GM19467 (cell line): ENCODE results near the gene RARRES1.

Experiments
- ATAC-seq: cut with Tn5 transposase; IDR thresholded peaks from one replicate; pipeline ENCODE4 v1.9.1; 2021; ENCODE audit warnings: mild to moderate bottlenecking, moderate library complexity; ENCODE audit not compliant: unreplicated experiment

RARRES1 gene

DNA sequence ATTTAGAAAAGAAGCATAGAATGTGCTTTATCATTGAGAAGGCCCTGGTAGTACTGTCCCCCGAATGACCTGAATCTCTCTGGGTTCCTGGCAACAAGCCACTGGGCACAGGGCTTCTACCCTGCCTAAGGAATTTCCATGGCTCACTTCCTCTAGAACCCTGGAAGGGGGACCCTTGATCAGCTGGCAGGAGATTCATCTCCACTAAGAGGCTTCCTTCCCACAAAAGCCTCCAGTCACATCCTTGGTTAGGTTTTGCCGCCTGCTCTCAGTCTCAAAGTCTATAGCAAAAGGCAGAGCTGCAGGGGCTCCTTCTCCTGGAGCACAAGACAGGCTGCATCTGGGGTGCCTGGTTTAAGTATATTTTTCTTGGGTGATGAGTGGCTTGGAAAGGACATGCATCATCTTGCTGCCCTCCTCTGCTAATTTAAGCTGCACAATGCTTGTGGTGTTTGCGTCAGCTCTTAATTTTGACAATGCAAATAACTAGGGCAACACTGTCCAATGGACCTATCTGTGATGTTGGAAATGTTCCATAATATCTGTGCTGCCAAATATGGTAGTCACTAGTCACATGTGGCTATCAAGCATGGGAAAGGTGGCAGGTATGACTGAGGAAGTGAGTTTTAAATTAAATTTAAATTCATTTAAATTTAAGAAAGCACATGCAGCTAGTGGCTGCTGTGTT is 33.4 kb upstream of the RARRES1 start:
- ATAC-seq = no peak

DNA sequence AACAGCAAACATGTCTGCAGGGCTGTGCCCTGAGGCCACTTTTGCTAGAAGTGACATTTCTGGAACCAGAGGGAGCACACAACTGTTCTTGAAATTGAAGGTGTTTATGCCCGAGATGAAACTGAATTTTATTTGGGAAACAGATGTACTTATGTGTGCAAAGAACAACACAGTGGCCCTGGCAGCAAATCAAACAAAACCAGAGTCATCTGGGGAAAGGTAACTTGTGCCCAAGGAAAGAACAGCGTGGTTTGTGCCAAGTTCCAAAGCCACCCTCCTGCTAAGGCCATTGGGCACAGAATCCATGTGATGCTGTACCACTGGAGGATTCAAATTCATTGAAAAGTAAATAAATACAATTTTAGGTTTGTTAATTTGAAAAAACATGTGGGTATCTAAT is 31.2 kb upstream of the RARRES1 start:
- no peak for ATAC-seq

DNA sequence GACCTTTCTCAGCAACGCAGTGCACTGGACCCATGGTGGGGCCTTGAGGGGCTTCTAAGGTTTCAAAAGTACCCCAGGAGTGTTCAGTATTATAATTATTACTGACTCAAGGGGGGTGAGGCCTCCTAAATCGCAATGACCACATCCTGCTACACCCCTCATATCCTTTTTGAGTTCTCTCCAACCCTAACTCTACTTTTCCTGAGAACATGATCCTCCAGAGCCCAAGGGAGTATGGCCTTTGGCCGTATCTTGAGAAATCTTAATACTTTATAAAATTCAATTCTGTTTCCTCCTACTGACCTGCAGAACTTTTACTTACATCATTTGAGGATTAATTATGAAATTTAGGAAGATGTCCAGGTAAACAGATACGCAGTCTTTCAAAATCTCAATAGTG is 30.4 kb upstream of the RARRES1 start:
- ATAC-seq = no peak

DNA sequence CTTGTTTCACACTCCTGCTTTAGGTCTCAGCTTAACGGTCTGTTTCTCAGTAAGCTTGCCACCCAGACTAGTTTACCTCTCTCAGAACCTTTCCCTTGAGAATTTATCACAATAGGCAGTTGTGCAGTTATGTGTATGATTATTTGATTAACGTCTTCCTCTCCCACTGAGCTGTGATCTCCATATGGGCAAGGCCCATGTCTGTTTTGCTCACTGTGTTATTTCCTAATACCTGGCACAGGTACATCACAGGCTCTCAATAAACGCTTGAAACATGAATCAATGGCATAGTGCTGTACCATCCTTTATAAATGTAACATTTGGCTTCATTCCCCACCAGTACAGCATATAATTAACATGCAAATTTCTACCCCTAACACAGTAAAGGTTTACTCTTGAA is 29.1 kb upstream of the RARRES1 start:
- no peak for ATAC-seq

DNA sequence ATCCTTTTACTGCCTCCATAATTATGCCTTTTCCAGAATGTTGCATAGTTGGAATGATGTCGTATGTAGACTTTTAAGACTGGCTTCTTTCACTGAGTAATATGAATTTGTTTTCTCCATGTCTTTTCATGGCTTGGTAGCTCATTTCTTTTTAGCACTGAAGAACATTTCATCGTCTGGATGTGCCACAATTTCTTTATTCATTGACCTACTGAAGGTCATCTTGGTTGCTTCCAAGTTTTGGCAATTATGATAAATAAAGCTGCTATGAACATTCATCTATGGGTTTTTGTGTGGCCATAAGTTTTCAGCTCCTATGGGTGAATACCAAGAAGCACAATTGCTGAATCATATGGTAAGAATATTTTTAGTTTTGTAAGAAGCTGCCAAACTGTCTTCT is 23.2 kb upstream of the RARRES1 start:
- ATAC-seq = no peak

DNA sequence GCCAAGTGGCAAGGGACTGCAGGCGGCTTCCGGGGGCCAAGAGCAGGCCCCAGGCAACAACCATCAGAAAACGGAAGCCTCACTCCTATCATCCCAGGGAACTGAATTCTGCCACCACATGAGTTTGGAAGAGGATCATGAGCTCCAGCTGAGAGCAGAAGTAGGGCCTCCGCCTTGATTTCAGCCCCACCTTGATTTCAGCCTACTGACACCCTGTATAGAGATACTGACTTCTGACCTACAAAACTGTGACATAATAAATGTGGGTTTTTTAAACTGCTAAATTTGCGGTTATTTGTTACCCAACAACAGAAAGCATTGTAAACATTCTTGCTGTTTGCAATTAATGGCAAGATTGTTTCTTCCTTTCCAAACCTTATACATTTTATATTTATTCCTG is 21.6 kb upstream of the RARRES1 start:
- no peak for ATAC-seq

DNA sequence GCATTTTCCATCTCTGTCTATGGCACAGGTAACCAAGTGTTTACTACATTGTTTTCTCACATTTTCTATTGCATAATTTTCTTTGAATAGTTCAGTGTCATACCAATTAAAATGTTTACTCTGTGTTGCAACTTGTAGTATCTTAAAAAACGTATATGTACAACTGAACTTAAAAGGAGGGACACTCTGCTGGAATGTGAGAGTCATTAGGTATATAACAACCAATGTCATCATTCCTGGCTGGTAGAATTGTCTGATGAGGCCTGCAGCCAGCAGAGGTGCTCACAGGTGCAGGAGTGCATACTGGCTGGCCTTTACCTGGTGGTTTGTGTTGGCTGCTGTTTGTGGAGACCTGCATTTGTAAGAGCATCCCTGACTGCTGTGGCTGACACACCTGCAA is 19.1 kb upstream of the RARRES1 start:
- no peak for ATAC-seq

DNA sequence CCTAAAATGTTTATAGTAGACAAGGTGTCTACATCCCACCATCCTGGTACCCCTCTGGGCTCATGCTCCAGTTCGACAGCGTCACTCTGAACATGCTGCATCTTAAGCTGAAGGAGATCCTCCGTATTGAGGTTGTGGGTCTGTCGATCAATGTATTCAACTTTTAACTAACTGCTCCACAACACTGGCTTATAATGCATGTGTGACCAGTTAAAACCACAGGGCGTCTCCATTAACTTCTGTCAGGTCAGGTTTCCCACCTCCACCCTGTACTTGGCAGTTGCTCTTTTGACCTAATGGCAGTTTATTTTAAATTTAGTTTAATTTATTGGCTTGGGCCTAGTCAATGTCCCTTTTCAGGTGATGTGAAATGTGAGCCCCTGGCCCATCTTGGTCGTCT is 17.8 kb upstream of the RARRES1 start:
- no peak for ATAC-seq

DNA sequence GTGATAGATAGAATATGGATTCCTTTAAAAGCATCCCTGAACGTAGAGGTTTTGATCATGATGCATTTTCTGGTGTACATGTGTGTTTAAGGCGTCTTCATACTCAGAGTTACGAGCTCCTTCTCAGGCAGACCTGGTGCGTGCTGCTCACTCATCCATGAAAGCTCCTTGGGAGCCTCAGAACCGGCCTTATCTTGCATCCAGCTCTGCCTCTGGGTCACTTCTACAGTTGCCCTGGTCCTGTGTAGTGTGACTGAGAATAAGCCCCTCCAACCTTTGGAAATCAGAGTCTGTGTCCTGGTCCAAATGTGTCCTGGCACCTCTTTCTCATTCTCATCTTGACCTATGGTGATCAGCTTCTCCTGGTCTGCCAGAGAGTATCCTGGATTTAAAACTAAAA is 17.3 kb upstream of the RARRES1 start:
- ATAC-seq = no peak

DNA sequence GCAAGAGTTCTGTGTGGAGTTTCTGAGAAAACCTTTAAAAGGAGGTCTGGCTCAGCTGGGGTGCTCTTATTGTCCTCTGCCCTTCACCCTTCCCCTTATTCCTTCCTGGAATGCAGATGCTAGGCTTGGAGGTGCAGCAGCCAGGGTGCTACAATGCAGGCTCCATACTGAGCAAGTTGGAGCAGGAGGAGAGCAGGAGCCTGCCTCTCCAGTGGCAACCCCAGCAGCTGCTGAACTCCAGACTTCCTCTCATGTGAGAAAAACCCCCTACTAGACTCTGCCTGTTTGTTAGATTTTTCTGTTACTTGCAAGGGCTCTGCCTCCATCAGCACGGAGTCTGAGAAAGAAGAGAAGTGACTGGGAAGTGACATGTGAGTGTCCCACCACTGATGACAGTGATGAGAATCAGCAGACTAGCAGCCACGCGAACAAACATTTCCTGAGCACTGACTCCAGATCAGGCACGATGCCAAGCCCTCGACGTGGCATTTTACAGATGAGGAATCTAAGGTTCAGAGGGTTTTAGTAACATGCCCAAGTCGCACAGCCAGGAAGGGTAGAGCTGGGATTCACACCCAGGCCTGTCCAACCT is 16.1 kb upstream of the RARRES1 start:
- no peak for ATAC-seq

DNA sequence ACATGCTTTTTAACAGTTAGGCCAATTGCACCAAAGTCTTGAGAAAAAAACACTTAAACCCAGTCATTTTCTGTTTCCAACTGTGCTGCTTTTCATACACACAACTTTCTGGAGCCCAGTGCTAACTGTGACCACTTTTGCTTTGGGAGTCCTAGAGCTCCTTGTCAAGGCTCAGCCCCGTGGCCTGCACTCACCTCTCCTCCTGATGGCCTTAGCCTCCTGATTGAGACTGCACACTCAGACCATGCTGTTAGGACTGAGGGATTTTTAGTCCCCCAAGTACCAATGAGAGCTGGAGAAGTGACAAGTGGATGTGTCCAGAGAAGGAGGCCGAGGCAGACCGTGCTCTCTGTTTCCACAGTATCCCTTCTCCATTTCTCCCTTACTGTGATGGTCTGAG is 15.2 kb upstream of the RARRES1 start:
- ATAC-seq = no peak

DNA sequence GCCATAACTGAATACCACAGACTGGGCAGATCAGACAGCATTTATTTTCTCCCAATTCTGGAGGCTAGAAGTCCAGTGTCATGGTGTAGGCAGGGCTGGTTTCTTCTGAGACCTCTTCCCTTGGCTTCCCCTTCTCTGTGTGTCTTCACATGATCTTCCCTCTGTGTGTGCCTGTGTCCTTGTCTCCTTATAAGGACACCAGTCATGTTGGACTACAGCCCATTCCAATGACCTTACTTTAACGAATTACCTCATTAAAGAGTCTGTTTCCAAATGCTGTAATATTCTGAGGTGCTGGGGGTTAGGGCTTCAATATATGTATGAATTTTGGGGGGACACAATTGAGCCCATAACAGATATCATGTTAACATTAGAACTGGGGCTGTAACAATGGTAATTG is 13.3 kb upstream of the RARRES1 start:
- no peak for ATAC-seq

DNA sequence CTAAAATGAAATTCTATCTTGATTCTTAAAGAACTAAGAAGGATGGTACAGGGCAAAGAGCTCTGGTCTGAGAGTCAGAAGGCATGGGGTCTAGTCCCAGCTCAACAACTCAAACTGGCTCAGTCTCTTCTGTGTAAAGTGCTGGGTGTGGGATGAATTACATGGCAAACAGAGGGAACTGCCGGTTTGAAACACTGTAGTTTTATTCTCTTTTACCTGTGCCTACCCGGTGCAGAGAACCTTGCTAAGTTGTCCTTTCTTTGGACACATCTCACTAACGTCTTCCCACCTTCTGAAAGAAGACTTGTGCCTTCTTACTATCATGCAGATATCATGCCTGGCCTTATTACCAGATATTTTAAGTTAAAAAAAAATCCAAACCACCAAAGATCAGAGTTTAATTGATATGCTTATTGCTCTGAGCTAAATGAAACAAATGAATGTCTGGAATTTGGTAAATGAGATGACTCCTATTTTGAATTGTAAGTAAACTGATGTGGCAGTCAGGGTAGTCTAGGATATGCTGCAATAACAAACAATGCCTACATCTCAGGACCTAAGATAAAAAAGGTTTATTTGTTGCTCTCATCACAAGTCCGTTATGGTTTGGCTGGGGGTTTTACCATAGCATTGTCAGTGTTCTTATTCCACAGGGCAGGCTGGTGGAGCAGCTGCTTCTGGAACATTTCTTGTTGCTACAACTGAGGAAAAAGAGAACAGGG is 12.5 kb upstream of the RARRES1 start:
- no peak for ATAC-seq

DNA sequence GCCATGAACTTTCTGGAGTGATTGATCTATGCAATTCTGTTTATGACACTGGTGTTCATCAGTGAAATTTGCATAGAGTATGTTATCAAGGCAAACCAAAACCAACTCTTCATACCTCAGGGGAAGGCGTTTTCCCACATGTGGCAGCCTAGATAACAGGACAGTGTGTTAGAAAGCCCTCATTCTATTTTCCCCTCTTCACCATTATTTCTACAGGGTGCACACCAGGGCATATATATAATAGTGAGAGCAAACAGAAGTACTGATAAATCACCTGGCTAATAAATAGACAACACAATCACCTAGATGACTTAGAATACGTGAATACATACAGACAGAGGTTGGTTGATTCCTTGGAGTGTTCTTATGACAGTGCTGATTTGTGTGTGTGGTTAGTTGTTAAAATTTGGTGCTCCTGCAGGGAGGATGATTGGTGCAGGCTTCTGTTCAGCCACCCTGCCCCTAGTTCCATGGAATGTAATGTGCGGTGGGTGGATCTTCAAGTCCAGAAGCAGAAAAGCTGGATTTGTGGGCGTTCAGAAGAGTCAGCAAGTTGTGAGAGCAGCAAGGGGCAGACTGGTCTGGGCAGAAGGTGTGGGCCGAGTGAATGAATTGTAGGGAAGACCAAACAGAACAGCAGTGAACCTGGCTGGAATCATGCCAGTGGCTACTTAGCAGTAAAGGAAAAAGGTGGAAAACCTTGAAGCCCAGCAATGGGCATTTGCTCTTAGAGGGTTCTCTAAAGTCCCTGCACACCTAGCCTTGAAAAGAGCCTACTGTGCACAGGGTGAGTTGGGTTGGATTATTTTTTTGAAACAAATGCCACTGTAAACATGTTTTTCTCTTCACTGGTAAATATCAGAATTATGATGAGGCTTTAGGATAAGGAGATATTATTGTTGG is 11.7 kb upstream of the RARRES1 start:
- no peak for ATAC-seq

DNA sequence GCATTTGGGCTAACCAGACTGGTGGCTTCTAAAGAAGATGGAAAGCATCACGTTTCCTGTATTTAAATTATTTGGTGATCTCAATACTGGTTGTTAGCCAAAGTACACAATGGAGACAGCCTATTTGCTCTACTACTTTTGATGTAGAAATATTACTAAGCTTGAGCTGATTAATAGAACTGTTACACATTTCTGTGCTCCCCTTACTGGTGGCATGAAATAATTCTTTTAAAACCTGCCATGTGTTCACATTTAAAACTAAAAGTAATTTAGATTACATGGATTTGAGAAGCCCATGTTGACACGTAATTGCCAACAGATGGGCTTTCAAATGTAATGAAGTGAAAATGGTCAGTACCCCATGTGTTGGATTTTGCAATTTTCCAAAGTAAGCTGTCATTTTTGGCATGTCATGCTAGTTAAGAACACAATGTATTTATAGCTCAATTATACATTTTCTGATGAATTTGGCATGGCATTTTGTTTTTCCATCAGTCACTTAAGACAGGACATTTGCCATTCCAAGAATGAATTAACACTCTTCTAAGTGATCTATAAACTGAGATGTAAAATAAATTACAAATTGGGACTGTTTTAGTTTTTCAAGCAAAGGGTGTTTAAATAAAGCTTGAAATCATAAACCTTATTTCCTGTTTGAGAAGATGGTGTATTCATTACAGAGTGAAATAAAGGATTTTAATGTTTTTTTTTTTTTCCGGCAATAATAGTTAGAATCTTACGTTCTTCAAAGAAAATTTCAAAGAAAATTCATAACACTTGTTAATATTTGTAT is 10.8 kb upstream of the RARRES1 start:
- ATAC-seq = no peak

DNA sequence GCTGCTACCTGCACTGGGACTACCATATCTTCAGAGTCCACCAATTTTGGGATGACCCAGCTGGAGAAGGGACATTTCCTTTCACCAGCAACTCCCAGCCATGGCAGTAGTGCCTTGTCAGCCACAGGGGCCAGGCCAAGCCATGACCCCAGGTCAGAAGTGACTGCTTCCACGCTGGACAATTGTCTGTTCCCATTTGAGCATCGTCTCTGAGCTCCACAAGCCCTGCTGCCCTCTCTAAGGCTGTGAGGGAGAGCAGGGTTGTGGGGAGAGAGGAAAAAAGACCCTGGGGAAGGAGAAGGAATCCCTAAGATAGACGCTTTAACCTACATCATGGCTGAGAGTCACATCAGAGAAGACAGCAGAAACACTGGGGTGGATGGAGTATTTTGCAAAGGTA is 7.4 kb upstream of the RARRES1 start:
- ATAC-seq = no peak

DNA sequence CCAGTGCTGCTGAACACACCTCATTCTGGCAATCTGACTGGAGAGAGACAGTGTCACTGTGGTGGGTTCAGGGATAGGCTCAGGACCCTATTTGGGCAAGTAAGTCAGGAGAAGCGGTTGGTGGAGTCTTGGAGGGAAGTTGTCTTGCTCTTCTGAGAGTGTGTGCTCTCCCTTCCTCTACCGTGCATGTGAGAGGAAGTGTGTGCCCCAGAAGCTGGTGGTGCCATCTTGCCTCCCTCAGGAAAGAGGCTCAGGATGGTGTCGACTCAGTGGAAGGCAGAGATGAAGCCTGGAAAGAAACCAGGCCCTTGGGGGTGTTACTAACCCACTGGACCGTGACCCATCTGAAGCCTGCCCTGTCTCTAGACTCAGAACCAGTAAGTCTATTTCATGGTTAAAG is 6.8 kb upstream of the RARRES1 start:
- no peak for ATAC-seq

DNA sequence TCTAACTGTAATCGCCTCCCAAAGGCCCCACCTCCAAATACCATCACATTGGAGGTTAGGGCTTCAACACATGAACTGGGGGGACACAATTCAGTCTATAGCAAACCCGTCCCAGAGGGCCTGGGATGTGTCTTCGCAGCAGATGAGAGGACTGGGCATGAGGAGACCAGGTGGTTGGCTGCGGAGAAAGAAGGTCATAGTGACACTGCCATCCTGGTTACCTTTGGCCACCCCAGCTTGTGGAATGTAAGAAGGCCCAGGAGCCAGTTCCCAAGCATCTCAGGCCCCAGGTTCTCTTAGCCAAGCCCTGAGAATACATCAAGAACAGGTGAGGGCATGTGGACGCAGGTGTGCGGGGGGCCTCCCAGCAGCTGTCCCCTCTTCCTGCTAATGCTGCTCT is 6.4 kb upstream of the RARRES1 start:
- no peak for ATAC-seq

DNA sequence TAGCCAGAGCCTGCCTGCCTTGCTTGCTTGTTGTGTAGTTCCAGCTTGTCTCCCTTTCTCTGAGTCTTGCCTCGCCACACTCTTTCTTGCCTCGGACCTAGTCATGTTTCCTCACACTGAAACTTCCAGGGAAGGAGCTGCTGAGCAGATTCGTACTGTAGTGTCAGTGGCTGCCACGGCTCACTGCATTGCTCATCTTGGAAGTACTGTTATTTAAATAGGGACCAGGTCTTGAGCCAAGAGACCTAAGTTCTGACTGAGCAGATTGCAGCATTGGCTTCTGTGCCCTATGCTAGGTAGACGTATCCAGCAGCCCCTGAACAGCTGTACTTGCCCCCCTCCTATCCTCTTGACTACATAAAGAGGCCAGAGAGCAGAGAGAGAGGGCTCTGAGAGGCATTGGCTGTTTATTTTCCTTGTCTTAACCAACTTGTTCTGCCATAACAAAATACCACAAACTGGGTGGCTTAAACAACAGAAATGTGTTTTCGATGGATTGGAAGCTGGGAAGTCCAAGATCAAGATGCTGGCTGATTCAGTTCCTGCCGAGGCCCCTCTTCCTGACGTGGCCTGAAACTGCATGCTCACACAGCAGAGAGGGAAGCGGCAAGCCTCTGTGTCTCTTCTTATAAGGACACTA is 5.8 kb upstream of the RARRES1 start:
- ATAC-seq = no peak

DNA sequence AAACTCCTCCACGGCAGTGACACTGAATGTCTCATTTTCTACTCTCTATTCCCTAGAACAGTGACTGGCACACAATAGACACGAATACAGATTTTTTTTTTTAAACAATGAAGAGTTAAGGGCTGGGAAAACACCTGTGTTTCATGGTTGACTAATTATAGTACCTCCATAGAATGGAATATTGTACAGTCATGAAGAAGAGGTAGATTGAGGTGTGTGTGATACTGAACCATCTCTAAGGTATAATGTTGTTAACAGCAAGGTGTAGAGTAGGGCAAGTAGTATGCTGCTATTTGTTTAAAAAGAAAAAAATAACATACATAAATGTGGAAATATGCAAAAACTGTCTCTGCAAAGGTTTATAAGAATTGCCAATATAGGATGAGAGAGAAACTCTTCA is 5.2 kb upstream of the RARRES1 start:
- ATAC-seq = no peak
